Cardiac ventricle fibroblast (primary cell): Measurements from ENCODE around the gene TP53AIP1. TPM values are rescaled to one million over a fixed set of nuclear protein-coding genes. Genes with fewer than 3 reads are reported as not detected.

Experiments used
- total RNA-seq: library from RNA; depleted of rRNA; stranded (reverse); fragments of >200 nt; gene quantifications from 2 replicates; pipeline ENCODE4 v1.2.3, GENCODE V29; 2015

Gene TP53AIP1
- not detected in 2 replicates for total RNA-seq

GRCh38 chr11:128942817-128943427 lies at the start of gene TP53AIP1:
Gene TP53AIP1, minus strand, starts transcription at chr11:128942871. Its CDS starts 5,053 bp downstream, at chr11:128937818.

DNA sequence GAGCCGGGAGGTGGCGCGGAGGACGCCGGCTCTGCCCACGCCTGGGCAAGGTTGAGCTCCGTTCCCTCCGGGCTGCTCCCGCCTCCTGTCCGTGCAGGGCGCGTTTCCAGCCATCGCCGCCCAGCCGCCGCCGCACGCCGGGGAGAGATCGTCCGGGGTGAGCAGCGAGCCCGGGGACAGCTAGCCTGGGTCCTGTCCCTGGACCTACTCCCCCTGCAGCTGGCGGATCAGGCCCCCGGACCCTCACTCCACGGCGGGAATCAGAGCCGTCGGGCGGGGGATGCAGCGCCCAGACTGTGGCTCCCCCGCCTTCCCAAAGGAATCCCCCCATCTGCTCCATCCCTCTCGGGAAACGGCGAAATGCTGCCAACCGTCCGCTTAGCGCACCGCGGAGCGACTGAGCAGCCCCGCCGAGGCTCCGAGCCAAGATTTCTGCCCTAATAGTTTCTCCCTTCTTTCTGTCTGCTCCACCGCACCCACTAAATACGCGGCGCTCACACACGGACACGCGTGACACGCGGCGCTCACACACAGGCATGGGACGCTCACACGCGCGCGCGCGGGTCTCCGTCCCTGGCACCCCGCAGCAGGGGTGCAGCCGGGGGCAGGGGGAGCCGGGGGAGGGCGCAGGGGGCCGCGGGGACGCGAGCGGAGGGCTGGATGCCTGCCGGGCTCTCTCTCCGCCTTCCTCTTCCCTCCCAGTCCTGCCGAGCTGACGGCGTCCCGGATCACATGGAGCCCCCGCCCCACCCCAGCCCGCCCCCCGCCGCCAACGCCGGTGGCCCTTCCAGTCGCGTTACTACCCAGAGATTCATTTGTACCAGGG lies 51.9 kb downstream of the TP53AIP1 start, which contains the start of gene KCNJ5:
KCNJ5 (plus strand) TSS at position 814 of the 826 bp plus-strand sequence. CDS start 19,918 bp downstream, outside the sequence.

Other genes starting within 250 kb of the TP53AIP1 start
- 10.1 and 13.2 TPM in 2 replicates for gene FLI1, start 248.8 kb downstream of the TP53AIP1 start, total RNA-seq
- gene KCNJ1, start 75.6 kb downstream of the TP53AIP1 start, total RNA-seq = not detected in 2 replicates
- gene KCNJ5, start 51.5 kb downstream of the TP53AIP1 start, total RNA-seq = not detected in 2 replicates
- 13.5 and 16.2 TPM in 2 replicates for gene ARHGAP32, start 249.5 kb upstream of the TP53AIP1 start, total RNA-seq